ENCODE results near the gene FAM162B.

The FAM162B gene

DNA sequence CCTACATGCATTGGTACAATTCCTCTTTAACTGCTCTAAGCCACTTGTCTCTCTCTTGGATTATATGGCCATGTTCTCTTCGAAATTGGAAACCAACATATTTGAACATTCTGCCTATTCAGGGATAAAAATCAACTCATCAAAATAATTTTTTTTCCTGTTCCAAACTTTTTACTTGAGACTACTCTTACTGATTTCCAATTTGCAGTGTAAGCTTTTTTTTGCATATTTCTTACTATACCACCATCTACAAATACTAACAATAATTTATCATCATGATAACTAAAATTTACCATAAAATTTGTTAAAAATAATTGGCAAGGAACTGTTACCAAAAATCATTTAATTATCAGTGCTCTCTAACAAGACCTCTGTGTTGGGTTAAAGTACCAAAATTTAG is 6.9 kb upstream of the FAM162B start:
- H3K4me1 ChIP-seq (ENCODE audit: control insufficient read depth, low read length) = no peaks in the 10 kb centered on the region
- TF ChIP-seq, protein P1, sequence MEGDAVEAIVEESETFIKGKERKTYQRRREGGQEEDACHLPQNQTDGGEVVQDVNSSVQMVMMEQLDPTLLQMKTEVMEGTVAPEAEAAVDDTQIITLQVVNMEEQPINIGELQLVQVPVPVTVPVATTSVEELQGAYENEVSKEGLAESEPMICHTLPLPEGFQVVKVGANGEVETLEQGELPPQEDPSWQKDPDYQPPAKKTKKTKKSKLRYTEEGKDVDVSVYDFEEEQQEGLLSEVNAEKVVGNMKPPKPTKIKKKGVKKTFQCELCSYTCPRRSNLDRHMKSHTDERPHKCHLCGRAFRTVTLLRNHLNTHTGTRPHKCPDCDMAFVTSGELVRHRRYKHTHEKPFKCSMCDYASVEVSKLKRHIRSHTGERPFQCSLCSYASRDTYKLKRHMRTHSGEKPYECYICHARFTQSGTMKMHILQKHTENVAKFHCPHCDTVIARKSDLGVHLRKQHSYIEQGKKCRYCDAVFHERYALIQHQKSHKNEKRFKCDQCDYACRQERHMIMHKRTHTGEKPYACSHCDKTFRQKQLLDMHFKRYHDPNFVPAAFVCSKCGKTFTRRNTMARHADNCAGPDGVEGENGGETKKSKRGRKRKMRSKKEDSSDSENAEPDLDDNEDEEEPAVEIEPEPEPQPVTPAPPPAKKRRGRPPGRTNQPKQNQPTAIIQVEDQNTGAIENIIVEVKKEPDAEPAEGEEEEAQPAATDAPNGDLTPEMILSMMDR (IDR thresholded peaks at IDR 0.05; ENCODE audit: low read depth, low read length, poor library complexity, severe bottlenecking) = no peak
- no peak for TF ChIP-seq EZH2phosphoT487 (IDR thresholded peaks at IDR 0.05; ENCODE audit: borderline replicate concordance, low read length)
- no peaks in the 10 kb centered on the region for H3K79me2 ChIP-seq (ENCODE audit: control insufficient read depth, low read length)
- 0 out of 2 replicates have a peak, but pooled peaks cover 2% of the 10 kb centered on the region for H3K27me3 ChIP-seq (ENCODE audit: control insufficient read depth, low read length)
- H3F3A ChIP-seq (ENCODE audit: control insufficient read depth, insufficient read depth) = no peaks in the 10 kb centered on the region
- H3K4me3 ChIP-seq (ENCODE audit: low read length) = no peak overlapping the region
- H3K4me2 ChIP-seq (ENCODE audit: low read length) = no peak overlapping the region
- H3K27ac ChIP-seq (ENCODE audit: low read depth, low read length) = no peak overlapping the region
- no peaks in the 10 kb centered on the region for H4K20me1 ChIP-seq (ENCODE audit: control insufficient read depth, insufficient read depth, low read depth, low read length)
- no peaks in the 10 kb centered on the region for H3K36me3 ChIP-seq (ENCODE audit: control insufficient read depth, low read length)
- no peaks in the 10 kb centered on the region for H3K9me2 ChIP-seq (replicated peaks; ENCODE audit: control insufficient read depth, low read length)
- no peaks in the 10 kb centered on the region for H3K9me3 ChIP-seq (ENCODE audit: control insufficient read depth, insufficient read depth, low read length)

DNA sequence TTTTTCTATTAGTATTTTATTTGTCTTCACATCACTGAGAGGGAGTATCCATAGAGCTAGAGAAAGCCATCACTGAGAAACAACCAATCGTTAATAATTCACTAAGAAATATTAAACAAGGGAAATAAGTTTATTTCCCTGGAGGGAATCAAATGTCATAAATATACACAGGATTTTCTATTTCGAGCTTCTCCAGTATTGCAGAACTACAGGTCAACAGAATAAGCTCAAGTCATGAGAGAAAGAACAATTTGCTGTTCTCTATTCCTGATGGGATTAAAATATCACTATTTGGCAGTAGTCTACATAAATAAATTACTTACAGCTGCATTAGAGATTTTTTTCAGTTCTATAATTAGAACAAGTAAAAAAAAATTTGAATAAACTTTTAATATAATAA is 2.2 kb upstream of the FAM162B start:
- no peaks in the 10 kb centered on the region for H3K4me1 ChIP-seq (ENCODE audit: control insufficient read depth, low read length)
- no peak for TF ChIP-seq EZH2phosphoT487 (IDR thresholded peaks at IDR 0.05; ENCODE audit: borderline replicate concordance, low read length)
- TF ChIP-seq, protein P1 (IDR thresholded peaks at IDR 0.05; ENCODE audit: low read depth, low read length, poor library complexity, severe bottlenecking) = no peak
- no peaks in the 10 kb centered on the region for H4K20me1 ChIP-seq (ENCODE audit: control insufficient read depth, insufficient read depth, low read depth, low read length)
- no peaks in the 10 kb centered on the region for H3K9me3 ChIP-seq (ENCODE audit: control insufficient read depth, insufficient read depth, low read length)
- H3K9me2 ChIP-seq (replicated peaks; ENCODE audit: control insufficient read depth, low read length) = no peaks in the 10 kb centered on the region
- no peaks in the 10 kb centered on the region for H3K27me3 ChIP-seq (ENCODE audit: control insufficient read depth, low read length)
- no peaks in the 10 kb centered on the region for H3F3A ChIP-seq (ENCODE audit: control insufficient read depth, insufficient read depth)
- H3K79me2 ChIP-seq (ENCODE audit: control insufficient read depth, low read length) = no peaks in the 10 kb centered on the region
- H3K4me3 ChIP-seq (ENCODE audit: low read length) = no peak overlapping the region
- H3K4me2 ChIP-seq (ENCODE audit: low read length) = no peak overlapping the region
- H3K27ac ChIP-seq (ENCODE audit: low read depth, low read length) = no peak overlapping the region
- no peaks in the 10 kb centered on the region for H3K36me3 ChIP-seq (ENCODE audit: control insufficient read depth, low read length)

DNA sequence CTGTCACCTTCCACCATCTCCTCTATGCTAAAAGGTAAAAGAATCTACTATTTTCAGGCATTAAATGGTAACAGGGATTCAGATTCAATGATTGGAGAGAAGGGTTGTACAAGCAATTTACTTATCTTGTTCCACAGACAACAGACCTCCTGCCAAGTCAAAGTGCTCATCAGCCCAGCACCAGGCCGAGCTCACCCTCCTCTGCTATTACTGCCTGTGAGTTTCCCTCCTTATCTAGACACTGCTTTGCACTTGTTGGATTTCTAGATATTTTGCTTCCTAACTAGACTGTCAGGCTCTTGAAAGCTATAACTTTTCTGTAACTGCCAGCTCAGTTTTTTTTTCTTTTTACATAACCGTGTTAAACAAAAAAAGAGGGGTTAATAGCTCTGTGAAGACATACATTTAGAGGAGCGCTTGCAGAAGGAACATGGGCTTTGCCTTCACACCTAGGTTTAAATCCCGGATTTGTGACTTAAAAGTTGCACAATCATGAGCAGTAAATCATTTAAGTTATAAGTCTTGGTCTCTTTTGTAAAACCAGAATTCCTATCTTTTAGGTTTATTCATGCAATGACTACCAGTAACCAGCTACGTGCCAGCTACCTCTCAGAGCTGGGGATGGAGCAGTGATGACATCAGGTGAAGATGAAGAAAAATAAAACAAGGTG is 1.1 kb upstream of the FAM162B start:
- H3K4me3 ChIP-seq (ENCODE audit: low read length) = no peak overlapping the region
- no peaks in the 10 kb centered on the region for H3K4me1 ChIP-seq (ENCODE audit: control insufficient read depth, low read length)
- no peaks in the 10 kb centered on the region for H3F3A ChIP-seq (ENCODE audit: control insufficient read depth, insufficient read depth)
- no peak for TF ChIP-seq EZH2phosphoT487 (IDR thresholded peaks at IDR 0.05; ENCODE audit: borderline replicate concordance, low read length)
- TF ChIP-seq, protein P1 (IDR thresholded peaks at IDR 0.05; ENCODE audit: low read depth, low read length, poor library complexity, severe bottlenecking) = no peak
- H3K27me3 ChIP-seq (ENCODE audit: control insufficient read depth, low read length) = no peaks in the 10 kb centered on the region
- no peak overlapping the region for H3K4me2 ChIP-seq (ENCODE audit: low read length)
- H3K9me2 ChIP-seq (replicated peaks; ENCODE audit: control insufficient read depth, low read length) = no peaks in the 10 kb centered on the region
- H3K9me3 ChIP-seq (ENCODE audit: control insufficient read depth, insufficient read depth, low read length) = no peaks in the 10 kb centered on the region
- no peak overlapping the region for H3K27ac ChIP-seq (ENCODE audit: low read depth, low read length)
- H3K36me3 ChIP-seq (ENCODE audit: control insufficient read depth, low read length) = no peaks in the 10 kb centered on the region
- no peaks in the 10 kb centered on the region for H3K79me2 ChIP-seq (ENCODE audit: control insufficient read depth, low read length)
- no peaks in the 10 kb centered on the region for H4K20me1 ChIP-seq (ENCODE audit: control insufficient read depth, insufficient read depth, low read depth, low read length)
